GM21526 (cell line): Measurements from ENCODE around the gene HCN4.
"Not testable (repeated sequence)": the region's sequence is repeated elsewhere in the genome, so short reads cannot be mapped to it uniquely, and the experiment has no call there.

ENCODE experiments used
- ATAC-seq: cut with Tn5 transposase; IDR thresholded peaks from one replicate; pipeline ENCODE4 v1.9.1; 2021; ENCODE audit warnings: moderate library complexity; ENCODE audit not compliant: unreplicated experiment, low FRiP score

HCN4 gene

DNA sequence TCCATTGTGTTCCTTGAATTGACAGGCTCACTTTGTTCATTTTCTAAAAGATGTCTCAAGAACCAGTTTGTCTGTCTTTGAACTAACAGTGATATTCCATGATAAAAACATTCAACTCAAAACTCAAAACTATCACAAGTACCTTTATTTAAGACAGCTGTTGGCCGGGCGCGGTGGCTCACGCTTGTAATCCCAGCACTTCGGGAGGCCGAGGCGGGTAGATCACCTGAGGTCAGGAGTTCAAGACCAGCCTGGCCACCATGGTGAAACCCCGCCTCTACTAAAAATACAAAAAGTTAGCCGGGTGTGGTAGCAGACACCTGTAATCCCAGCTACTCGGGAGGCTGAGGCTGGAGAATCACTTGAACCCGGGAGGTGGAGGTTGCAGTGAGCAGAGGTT is 68.5 kb downstream of the HCN4 start:
- ATAC-seq = not testable (repeated sequence)

DNA sequence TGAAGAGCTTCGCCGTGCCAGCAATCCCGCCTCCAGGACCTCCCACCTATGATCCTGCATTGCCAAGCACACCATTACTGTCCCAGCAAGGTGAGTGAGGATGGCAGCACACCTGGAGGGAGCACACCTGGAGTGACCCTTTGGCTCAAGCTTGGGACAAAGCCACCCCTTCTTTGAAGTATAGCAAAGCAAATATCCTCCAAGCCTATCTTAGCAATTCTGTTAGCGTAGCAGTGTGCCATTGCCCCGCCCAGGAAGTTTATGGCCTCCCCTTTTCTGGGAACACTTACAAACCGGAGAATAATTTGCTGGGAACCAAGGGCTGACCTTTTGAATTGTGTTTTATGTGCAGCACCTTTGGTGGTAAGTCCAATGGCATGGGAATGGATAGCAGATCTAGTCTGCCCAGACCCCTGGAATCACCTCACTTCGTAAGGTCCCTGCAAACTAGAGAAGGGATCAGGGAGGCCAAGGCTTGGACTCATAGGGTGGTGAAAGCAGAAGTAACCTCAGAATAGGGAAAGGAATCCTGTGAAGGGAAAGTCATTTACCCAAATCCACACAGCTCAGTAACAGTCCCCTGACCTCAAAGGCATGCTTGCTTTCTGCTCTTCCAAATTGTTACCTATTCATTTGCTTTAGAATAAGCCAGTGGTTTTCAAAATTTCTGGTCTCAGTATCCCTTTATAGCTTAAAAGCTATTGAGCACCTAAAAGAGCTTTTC is 70.1 kb downstream of the HCN4 start:
- no peak for ATAC-seq

DNA sequence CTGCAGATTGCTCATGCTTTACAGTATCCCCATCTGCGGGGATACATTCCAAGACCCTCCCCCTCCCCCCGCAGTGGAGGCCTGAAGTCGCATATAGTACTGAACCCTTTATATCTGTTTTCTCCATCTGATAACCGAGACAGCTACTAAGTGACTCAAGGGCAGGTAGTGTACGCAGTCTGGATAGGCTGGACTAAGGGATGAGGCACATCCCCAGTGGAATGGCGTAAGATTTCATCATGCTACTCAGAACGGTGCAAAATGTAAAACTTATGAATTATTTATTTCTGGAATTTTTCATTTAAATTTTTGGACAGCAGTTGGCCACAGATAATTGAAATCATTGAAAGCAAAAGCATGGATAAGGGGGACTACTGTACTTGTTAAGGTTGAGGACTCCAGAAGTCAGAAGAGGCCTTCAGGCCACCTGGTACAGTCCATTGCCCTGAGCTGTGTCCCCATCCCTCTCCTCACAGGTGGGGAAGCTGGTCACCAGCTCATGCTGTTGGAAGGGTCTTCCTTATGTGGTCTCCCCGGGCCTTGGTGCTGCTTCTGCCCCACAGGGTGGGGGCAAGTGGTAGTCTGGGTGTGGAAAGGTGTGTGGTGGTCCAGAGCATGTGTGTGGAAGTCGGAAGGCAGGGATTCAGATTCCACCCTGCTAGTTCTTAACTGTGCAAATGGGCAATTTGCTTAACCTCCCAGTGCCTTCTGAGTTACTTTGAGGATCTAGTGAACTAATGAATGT is 72.0 kb downstream of the HCN4 start:
- no peak for ATAC-seq

DNA sequence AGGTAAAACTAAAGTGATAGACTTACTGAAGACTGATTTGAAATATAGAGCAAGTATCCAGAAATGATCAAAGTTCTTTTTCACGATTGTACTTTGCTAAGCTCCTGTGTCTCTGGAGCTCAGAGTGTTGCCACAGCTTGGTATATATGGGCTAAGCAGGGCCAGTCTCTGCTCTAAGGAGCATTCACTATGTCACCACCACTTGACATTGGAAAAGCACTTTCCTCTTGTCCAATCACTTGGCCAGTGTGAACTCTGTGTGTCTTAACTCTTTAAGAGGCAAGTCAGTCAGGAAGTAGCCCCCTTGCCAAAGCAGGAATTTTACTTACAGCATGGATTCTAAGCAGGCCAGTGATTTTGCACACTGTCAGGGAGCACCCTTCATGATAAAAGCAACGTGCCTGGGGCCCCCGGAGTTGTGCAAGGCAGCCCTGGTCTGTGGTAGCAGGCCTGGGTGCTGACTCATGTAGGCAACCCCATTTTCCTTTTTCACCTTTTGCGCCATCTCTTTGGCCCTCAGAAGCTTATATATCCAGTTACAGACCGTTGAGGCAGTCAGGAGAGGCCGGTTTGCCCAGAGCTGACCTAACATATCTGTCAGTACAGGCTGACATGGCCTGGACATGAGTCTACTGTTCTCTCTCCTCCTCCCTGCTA is 73.0 kb downstream of the HCN4 start:
- no peak for ATAC-seq

DNA sequence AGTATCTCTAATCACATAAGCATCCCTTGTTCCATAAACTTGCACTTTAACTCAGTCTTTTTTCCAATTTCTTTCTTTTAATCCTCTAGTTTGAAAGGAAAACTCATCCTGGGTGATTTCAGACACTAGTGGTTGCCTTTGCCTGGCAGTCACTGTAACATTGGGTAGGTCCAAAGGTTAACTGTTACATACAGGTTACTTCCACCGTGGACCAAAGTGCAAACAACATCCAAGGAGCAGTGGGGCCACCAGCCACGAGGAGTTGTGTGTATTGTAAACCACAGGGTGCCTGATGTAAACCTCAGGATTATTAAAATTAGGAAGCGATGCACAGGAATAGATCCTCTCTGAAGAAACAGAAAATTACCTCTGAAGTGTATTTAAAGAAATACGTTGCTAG is 75.0 kb downstream of the HCN4 start:
- ATAC-seq = no peak

DNA sequence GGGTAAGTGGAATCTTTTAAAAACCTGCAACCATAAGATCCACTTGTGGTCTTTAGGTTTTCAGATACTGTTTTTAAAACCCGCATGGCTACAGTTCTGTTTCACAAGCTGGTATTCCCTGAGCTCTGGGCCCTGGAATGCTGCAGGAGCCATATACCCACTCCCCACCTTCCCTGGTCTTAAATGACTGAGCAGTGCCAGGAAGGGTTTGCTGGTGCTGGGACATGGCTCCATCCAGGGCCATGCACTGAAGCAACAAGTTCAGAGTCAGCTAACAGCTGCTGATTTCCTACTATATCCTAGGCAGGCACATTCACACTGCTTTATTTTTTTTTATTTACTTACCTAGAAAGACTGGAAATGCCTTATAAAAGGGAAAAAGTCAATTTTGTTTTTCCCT is 77.3 kb downstream of the HCN4 start:
- no peak for ATAC-seq

DNA sequence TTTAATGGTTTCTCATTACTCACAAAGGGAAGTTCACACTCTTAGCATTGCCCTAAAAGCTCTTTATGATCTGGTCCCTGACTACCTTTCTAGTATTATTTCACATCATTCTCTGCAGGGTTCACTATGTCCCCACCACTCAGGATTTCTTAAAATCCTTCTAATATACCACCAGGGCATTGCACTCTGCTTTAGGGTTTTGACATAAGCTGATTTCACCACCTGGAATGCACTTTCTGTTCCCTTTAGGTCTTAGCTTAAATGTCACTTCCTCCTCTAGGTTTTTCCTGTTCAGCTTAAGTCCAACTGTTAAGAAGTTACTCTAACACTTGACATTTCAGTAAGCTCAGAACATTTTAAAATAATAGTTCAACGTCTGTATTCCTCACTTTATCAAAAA is 81.7 kb downstream of the HCN4 start:
- no peak for ATAC-seq

DNA sequence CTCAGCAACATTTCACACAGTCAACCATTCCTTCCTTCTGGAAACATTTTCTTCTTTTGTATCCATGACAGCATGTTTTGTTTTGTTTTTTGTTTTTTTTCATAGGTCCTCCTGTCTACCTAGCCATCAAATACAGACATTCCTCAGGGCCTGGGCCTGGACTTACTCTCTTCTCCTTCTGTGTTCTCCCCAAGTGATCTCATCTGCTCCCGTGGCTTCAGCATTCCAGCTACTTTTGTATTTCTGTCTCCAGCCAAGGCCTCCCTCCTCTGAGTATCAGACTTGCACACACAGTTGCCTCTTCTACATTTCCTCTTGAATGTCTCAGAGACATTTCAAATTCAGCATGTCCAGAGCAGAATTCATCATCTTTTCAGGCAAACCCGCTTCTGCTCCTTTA is 82.4 kb downstream of the HCN4 start:
- ATAC-seq = no peak

DNA sequence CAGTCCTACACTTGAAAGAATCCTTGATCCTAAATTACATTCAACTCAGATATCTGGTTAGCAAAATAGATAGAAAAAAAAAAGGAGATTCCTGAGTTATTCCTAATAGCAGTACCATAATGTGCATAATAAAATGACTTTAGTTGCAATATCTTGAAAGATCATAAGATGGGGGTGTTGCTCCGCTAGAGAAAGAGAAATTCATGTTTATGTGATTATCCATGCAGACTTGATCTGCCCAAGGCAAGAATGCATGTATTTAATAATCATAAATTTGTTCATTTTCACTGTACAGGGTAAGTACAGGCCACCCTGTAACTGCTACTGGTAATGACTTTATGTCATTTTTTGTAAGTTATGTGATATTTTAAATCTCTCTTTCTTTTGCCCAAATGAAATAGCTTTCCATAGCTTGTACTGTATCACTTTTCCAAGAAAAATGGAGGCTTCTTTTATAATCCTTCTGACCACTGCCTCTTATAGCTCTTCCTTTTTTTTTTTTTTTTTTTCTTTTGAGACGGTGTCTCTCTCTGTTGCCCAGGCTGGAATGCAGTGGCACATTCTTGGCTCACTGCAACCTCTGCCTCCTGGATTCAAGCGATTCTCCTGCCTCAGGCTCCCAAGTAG is 84.6 kb downstream of the HCN4 start:
- no peak for ATAC-seq

DNA sequence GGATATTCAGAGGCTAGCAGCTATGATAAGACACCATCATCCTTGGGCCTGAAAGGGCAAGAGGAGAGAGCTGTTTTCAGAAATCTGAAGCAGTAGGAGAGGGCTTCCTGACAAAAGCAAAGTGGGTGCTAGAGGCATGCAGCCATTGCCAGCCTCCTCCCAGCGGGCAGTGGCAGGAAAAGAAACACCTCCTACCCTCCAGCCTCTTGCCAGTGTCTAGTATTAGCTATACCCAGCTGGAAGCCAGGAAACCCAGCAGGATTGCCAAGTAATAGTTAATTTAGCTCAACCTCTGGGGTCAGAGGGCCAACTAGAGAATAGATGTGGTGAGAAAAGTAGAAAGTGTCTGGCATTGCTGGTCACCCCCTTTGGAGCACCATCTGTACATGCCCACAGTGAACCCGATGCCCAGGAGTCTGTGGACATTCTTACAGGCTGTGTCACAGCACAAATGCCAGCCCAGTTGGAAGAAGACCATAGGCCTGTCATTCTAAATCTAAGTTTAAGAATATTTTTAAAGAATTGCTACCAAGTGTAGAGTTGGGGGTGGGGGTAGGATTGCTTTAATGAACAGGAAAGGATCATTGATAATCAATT is 85.3 kb downstream of the HCN4 start:
- ATAC-seq = no peak

DNA sequence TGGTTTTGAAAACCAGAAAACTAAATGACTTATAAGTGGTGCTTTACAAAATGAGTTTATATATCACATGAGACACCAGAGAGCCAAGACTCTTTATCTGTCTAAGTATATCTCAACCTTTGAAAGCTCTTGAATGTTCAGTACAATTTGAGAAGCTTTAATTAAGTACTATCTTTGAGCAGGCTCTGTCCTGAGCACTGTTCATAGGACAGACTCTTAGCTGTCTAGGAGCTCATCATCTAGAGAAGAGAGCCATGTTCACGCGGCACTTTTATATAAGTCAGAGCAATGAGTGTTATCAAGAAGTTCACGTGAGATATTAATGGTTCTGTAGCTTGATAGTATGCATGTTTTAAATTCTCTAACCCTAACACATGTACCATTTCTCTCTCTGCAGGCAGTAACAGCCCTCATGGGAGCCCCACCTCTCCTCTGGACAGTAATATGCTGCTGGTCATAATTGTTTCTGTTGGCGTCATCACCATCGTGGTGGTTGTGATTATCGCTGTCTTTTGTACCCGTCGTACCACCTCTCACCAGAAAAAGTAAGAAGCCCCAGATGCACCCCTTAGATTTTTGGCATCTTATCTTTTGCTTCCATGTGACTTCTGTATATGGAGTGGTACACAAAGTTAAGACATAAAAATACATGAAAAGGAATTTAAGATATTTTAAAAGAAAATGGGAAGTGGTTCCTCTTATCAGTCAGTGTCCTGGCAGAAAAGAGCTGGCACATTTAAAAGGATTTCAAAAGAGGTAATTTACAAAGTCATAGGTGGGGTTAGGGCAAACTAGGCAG is 86.0 kb downstream of the HCN4 start:
- ATAC-seq = no peak

DNA sequence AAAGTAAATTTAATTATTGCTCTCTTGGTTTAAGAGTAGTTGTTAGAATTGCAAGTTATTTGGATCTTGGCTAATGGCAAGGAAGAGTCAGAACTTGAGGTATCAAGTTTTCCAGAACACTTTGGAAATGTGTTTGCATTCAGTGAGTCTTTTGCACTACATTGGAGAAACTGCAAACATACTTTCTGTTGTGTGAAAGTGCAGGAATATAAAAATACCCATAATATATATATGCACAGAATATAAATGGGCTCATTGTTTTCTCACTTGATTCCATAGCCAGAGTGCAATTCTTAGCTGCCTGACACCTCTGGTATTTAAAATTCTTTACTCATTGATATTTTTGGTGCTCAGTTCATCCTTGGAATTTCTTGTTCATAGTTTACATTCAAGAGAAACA is 92.9 kb downstream of the HCN4 start:
- ATAC-seq = no peak

DNA sequence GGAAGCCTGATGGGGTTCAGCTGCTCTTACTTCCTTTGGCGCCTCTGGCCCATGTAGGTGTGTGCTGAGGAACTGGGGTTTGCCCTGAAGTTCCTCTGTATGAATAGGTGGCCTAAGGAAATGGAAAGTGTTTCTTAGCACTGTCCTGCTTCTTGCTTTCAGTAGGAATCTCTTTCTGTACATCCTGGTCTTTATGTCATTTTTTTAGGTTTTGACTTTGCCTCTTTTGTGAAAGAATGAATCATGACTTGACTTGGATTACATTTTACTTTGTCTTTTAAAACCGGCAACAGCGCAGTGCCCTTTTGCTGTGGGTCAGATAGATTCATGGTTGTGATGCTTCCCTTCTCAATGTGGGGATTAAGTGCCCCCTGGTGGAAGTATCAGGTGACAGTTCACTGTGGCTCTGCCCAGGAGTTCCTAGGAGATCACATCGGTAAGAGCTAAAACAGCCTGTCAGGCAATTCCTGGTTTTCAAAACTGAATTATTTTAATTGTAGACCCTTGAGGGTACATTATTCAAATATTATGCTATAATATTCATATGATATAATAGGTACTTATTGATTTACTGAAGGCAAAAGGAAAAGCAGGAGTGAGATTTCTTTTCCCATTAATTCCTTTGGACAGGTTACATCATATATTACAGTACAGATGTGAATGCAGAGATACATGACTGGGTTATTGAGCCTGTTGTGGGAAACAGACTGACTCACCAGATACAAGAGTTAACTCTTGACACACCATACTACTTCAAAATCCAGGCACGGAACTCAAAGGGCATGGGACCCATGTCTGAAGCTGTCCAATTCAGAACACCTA is 95.4 kb downstream of the HCN4 start:
- no peak for ATAC-seq

DNA sequence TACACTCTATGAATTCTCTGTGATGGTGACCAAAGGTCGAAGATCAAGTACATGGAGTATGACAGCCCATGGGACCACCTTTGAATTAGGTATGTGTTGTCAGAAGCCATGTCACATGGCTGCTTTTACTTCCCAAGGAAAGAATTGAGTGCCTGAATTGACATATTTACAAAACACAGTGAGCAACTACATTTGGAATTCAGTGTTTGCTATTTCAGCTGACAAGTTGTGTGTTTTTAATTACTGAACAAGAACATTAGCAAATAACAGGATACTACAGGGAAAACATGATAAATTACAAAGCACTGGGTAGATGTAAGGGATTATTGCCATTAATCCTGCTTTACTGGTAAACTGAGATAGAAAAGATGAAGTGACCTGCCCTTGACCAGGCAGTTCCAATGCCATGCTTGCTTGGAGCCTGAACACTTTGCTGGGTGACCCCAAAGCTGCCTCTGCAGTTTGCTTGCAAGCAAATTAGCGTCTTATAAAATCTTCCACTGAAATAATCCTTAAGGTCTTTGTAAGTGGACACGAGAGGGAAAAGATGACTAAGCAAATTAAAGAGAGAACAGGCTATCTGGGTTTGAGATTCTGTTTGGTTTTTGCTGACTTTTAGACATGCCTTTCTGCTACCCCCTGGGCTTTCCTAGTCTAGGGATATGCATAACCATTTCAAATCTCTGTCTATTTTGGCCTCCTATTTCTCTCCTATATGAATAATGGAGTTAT is 98.2 kb downstream of the HCN4 start:
- ATAC-seq = no peak
